ENCODE results near the gene ABCF3. TPM values are rescaled to one million over a fixed set of nuclear protein-coding genes. Genes with fewer than 3 reads are reported as not detected.

The ABCF3 gene
- total RNA-seq, 1 experiment from 2014 or later, result 68.8 TPM

GRCh38 chr3:184172681-184173373 lies 13.2 kb upstream of the ABCF3 start:
- Mint-ChIP-seq H3K9me3 (ENCODE audit: unreplicated experiment) (no peaks in the 10 kb centered on the region), H3K4me3 (ENCODE audit: unreplicated experiment) (no peak overlapping the region), H3K4me1 (ENCODE audit: low read depth, unreplicated experiment) (peaks cover 7% of the 10 kb centered on the region), H3K27me3 (ENCODE audit: insufficient read depth, unreplicated experiment) (no peaks in the 10 kb centered on the region), H3K27ac (ENCODE audit: unreplicated experiment) (peak overlapping the region; percentile 11), H3K36me3 (ENCODE audit: insufficient read depth, unreplicated experiment) (peaks cover 40% of the 10 kb centered on the region)
- CTCF ChIA-PET, result interaction anchor here (0.7 to 1.0 kb wide), 2 partner anchors 133 to 155 kb away, joined by 3 to 4 read pairs; partner anchors contain the start of gene ABCC5
- Histone ChIP-seq H3K4me3 (ENCODE audit: low read depth, low read length) (no peak overlapping the region), H3K9me3 (no peaks in the 10 kb centered on the region), H3K36me3 (ENCODE audit: control insufficient read depth, insufficient read depth, low read length) (peaks cover 2% of the 10 kb centered on the region; the same call in 1 of the 2 replicates), H3K27me3 (replicated peaks; ENCODE audit: control insufficient read depth, insufficient read depth, low read length) (no peaks in the 10 kb centered on the region), H3K4me1 (peaks cover 19% of the 10 kb centered on the region)
- intact Hi-C loops (cut with micrococcal nuclease; ENCODE audit: unreplicated experiment), result loop anchor here (5.0 kb wide), 1 partner anchor 41 kb away; no protein-coding TSS in a partner anchor
- POLR2A ChIA-PET, result interaction anchor here (1.0 to 1.1 kb wide), 2 partner anchors 13 to 38 kb away, joined by 3 to 4 read pairs; partner anchors contain the start of genes ABCF3 and EIF2B5
- DNase-seq, result no peak
- TF ChIP-seq, protein P1, sequence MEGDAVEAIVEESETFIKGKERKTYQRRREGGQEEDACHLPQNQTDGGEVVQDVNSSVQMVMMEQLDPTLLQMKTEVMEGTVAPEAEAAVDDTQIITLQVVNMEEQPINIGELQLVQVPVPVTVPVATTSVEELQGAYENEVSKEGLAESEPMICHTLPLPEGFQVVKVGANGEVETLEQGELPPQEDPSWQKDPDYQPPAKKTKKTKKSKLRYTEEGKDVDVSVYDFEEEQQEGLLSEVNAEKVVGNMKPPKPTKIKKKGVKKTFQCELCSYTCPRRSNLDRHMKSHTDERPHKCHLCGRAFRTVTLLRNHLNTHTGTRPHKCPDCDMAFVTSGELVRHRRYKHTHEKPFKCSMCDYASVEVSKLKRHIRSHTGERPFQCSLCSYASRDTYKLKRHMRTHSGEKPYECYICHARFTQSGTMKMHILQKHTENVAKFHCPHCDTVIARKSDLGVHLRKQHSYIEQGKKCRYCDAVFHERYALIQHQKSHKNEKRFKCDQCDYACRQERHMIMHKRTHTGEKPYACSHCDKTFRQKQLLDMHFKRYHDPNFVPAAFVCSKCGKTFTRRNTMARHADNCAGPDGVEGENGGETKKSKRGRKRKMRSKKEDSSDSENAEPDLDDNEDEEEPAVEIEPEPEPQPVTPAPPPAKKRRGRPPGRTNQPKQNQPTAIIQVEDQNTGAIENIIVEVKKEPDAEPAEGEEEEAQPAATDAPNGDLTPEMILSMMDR (IDR thresholded peaks at IDR 0.05; ENCODE audit: insufficient read depth in 1 of 2, low read depth in 1 of 2, low read length in 1 of 2, severe bottlenecking in 1 of 2, unreplicated experiment in 1 of 2), result no peak
- BruUV-seq (replicated peaks), result no TSS peak

DNA sequence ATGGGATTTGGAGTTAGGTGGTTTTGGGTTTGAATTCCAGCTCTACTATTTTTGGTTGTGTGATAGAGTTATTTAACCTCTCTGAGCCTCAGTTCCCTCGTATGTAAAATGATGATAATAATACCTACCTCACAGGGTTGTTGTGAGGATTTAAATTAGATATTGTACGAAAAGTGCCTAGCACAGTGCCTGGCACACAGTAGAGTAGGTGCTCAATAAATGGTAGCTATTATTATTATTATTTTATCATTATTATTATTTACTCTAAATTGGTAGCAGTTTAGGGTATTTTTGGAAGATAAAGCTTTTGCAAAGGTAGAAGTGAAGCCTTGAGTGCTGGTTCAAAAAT lies 12.7 kb upstream of the ABCF3 start:
- TF ChIP-seq, protein P1 (IDR thresholded peaks at IDR 0.05; ENCODE audit: insufficient read depth in 1 of 2, low read depth in 1 of 2, low read length in 1 of 2, severe bottlenecking in 1 of 2, unreplicated experiment in 1 of 2), result no peak
- peaks cover 2% of the 10 kb centered on the region; the same call in 1 of the 2 replicates for H3K36me3 ChIP-seq (ENCODE audit: control insufficient read depth, insufficient read depth, low read length)
- Mint-ChIP-seq H3K36me3 (ENCODE audit: insufficient read depth, unreplicated experiment) (peaks cover 44% of the 10 kb centered on the region), H3K4me1 (ENCODE audit: low read depth, unreplicated experiment) (peaks cover 7% of the 10 kb centered on the region), H3K4me3 (ENCODE audit: unreplicated experiment) (no peak overlapping the region), H3K27ac (ENCODE audit: unreplicated experiment) (peak overlapping the region; percentile 11), H3K27me3 (ENCODE audit: insufficient read depth, unreplicated experiment) (no peaks in the 10 kb centered on the region), H3K9me3 (ENCODE audit: unreplicated experiment) (no peaks in the 10 kb centered on the region)
- POLR2A ChIA-PET, result interaction anchor here (1.0 to 1.1 kb wide), 2 partner anchors 13 to 39 kb away, joined by 3 to 4 read pairs; partner anchors contain the start of genes ABCF3 and EIF2B5
- no peak overlapping the region for H3K4me3 ChIP-seq (ENCODE audit: low read depth, low read length)
- BruUV-seq (replicated peaks), result no TSS peak
- peaks cover 19% of the 10 kb centered on the region for H3K4me1 ChIP-seq
- DNase-seq, result no peak
- no peaks in the 10 kb centered on the region for H3K9me3 ChIP-seq
- intact Hi-C loops (cut with micrococcal nuclease; ENCODE audit: unreplicated experiment), result loop anchor here (5.0 kb wide), 1 partner anchor 41 kb away; no protein-coding TSS in a partner anchor
- CTCF ChIA-PET, result interaction anchor here (1.0 kb wide), 1 partner anchor 133 kb away, joined by 4 read pairs; no protein-coding TSS in a partner anchor
- H3K27me3 ChIP-seq (replicated peaks; ENCODE audit: control insufficient read depth, insufficient read depth, low read length), result no peaks in the 10 kb centered on the region

GRCh38 chr3:184174284-184174645 lies 11.7 kb upstream of the ABCF3 start:
- Mint-ChIP-seq H3K27me3 (ENCODE audit: insufficient read depth, unreplicated experiment) (no peaks in the 10 kb centered on the region), H3K9me3 (ENCODE audit: unreplicated experiment) (no peaks in the 10 kb centered on the region), H3K4me3 (ENCODE audit: unreplicated experiment) (peak overlapping the region; percentile 97), H3K36me3 (ENCODE audit: insufficient read depth, unreplicated experiment) (peaks cover 35% of the 10 kb centered on the region), H3K27ac (ENCODE audit: unreplicated experiment) (peak overlapping the region; percentile 94), H3K4me1 (ENCODE audit: low read depth, unreplicated experiment) (peaks cover 7% of the 10 kb centered on the region)
- ChIA-PET CTCF (interaction anchor here (0.6 to 1.5 kb wide), 4 partner anchors 18 to 76 kb away, joined by 3 to 10 read pairs (median 6); partner anchors contain the start of gene EIF2B5), POLR2A (interaction anchor here (0.6 to 1.6 kb wide), 2 partner anchors 11 to 608 kb away, joined by 5 to 8 read pairs; partner anchors contain the start of gene ABCF3)
- TF ChIP-seq, protein P1 (IDR thresholded peaks at IDR 0.05; ENCODE audit: insufficient read depth in 1 of 2, low read depth in 1 of 2, low read length in 1 of 2, severe bottlenecking in 1 of 2, unreplicated experiment in 1 of 2), result no peak
- no peak for DNase-seq
- BruUV-seq (replicated peaks), result no TSS peak
- Histone ChIP-seq H3K27me3 (replicated peaks; ENCODE audit: control insufficient read depth, insufficient read depth, low read length) (no peaks in the 10 kb centered on the region), H3K9me3 (no peaks in the 10 kb centered on the region), H3K4me3 (ENCODE audit: low read depth, low read length) (no peak overlapping the region), H3K4me1 (peaks cover 19% of the 10 kb centered on the region), H3K36me3 (ENCODE audit: control insufficient read depth, insufficient read depth, low read length) (peaks cover 4% of the 10 kb centered on the region; the same call in 1 of the 2 replicates)
- intact Hi-C loops (cut with micrococcal nuclease; ENCODE audit: unreplicated experiment), result loop anchor here (1.0 to 5.0 kb wide), 4 partner anchors 11 to 125 kb away; partner anchors contain the start of gene PSMD2
